ENCODE measurements around the gene SPOCK2. TPM values are rescaled to one million over a fixed set of nuclear protein-coding genes. Genes with fewer than 3 reads are reported as not detected.

The SPOCK2 gene
- total and polyA plus RNA-seq, 10 of the 15 experiments (the other 5 are each of a cell fraction or from before 2014, with no cell fraction given), result 0.02 to 1.5 (median 0.58) TPM

DNA sequence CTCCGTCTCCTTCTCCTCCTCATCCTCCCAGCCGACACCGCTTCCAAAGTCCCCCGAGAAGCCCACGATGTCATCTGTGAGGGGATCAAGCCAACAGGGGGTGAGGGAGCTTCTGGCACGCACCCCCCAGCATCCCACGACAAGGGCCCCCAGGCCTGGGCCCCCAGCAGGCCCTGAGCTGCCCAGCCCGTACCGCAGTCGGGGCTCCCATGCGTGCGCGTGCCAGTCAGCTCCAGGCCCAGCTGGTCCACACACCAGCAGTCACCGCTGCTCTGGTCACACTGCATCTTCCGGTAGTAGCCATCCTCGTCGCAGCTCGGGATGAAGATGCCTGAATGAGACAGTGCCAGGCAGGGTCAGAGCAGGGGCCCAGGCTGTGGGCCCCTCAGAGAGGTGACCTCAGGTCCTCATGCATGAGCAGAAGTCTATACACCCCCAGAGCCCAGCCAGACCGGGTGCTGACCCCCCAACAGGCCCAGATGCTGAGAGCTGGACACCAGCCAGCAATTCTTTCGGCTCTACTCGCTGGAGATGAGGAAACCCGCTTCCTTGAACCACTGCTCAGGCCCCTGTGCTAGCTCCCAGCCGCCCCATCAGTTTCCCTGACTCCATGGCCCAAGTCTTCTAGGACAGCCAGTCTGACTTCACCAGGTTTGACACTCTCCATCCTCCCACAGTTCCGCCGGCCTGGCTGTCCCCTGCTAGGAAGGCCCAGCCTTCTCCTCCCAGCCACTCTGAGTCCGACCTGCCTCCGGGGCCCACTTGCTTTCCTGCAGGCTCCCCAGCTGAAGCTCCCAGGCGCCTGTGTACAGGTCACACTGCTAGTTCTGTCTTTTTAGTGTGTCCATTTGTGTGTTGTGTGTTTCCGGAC, 25.3 kb downstream of the SPOCK2 start:
- ChIA-PET RAD21 (ENCODE audit: unreplicated experiment) (interaction anchor here (0.8 to 6.1 kb wide), 2 partner anchors 14 to 274 kb away, joined by 3 to 64 read pairs; no protein-coding TSS in a partner anchor), CTCF (interaction anchor here (0.8 to 5.0 kb wide), 7 partner anchors 15 to 277 kb away, joined by 3 to 58 read pairs (median 4); no protein-coding TSS in a partner anchor), POLR2A (interaction anchor here (0.7 kb wide), 1 partner anchor 14 kb away, joined by 3 read pairs; no protein-coding TSS in a partner anchor), SMC1A (ENCODE audit: uncharacterized antibody, unreplicated experiment) (interaction anchor here (7.2 kb wide), 1 partner anchor 14 kb away, joined by 72 read pairs; no protein-coding TSS in a partner anchor)
- no peak overlapping the region for H3K4me3 ChIP-seq
- in situ Hi-C loops (cut with MboI), result no loop called here
- no peaks in the 10 kb centered on the region for H3K79me2 ChIP-seq (ENCODE audit: control insufficient read depth, insufficient read depth, low read length)
- H3K9me3 ChIP-seq (replicated peaks; ENCODE audit: control insufficient read depth, insufficient read depth, low read length), result no peaks in the 10 kb centered on the region
- no peak overlapping the region for H2AFZ ChIP-seq (ENCODE audit: control insufficient read depth, low read depth, low read length)
- no peaks in the 10 kb centered on the region for H3K27me3 ChIP-seq (replicated peaks in 1 of 2; ENCODE audit: control insufficient read depth in 2 of 2, insufficient read depth in 2 of 2, low read length in 1 of 2)
- H3K27ac ChIP-seq (ENCODE audit: control insufficient read depth, insufficient read depth), result no peak overlapping the region
- WGBS (ENCODE audit: insufficient coverage, insufficient replicate concordance, low lambda C conversion rate, missing lambda C conversion rate), result 73% methylated on average over 29 of the region's 29 CpGs
- no peak for ATAC-seq
- no peak overlapping the region for H3K9ac ChIP-seq (ENCODE audit: control insufficient read depth, insufficient read depth, low read length)
- no peak for DNase-seq (ENCODE audit: low read depth, low spot score)
- FAIRE-seq, result no peak
- BruUV-seq (replicated peaks), result no TSS peak
- no peaks in the 10 kb centered on the region for H3K36me3 ChIP-seq (ENCODE audit: control insufficient read depth in 2 of 2, insufficient read depth in 2 of 2, low read length in 1 of 2)
- H3K4me2 ChIP-seq (ENCODE audit: control insufficient read depth, insufficient read depth), result no peak overlapping the region
- H3K4me1 ChIP-seq (ENCODE audit: control insufficient read depth, insufficient read depth, low read length), result peaks cover 9% of the 10 kb centered on the region
- no peaks in the 10 kb centered on the region for H4K20me1 ChIP-seq (ENCODE audit: control insufficient read depth, insufficient read depth)
- intact Hi-C loops (cut with micrococcal nuclease; ENCODE audit: unreplicated experiment), result no loop called here
- TF ChIP-seq, protein P1, sequence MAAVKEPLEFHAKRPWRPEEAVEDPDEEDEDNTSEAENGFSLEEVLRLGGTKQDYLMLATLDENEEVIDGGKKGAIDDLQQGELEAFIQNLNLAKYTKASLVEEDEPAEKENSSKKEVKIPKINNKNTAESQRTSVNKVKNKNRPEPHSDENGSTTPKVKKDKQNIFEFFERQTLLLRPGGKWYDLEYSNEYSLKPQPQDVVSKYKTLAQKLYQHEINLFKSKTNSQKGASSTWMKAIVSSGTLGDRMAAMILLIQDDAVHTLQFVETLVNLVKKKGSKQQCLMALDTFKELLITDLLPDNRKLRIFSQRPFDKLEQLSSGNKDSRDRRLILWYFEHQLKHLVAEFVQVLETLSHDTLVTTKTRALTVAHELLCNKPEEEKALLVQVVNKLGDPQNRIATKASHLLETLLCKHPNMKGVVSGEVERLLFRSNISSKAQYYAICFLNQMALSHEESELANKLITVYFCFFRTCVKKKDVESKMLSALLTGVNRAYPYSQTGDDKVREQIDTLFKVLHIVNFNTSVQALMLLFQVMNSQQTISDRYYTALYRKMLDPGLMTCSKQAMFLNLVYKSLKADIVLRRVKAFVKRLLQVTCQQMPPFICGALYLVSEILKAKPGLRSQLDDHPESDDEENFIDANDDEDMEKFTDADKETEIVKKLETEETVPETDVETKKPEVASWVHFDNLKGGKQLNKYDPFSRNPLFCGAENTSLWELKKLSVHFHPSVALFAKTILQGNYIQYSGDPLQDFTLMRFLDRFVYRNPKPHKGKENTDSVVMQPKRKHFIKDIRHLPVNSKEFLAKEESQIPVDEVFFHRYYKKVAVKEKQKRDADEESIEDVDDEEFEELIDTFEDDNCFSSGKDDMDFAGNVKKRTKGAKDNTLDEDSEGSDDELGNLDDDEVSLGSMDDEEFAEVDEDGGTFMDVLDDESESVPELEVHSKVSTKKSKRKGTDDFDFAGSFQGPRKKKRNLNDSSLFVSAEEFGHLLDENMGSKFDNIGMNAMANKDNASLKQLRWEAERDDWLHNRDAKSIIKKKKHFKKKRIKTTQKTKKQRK (IDR thresholded peaks at IDR 0.05; ENCODE audit: low read depth, low read length), result no peak
- TF ChIP-seq CBX3 (IDR thresholded peaks at IDR 0.05; ENCODE audit: borderline replicate concordance, low read depth), result no peak
- TF ChIP-seq RELA (IDR thresholded peaks at IDR 0.05; ENCODE audit: borderline replicate concordance, partially characterized antibody), result no peak
- no peak for TF ChIP-seq IKZF1 (conservative IDR thresholded peaks at IDR 0.05)
- TF ChIP-seq IKZF2 (IDR thresholded peaks at IDR 0.05), result no peak
- TF ChIP-seq, protein P2, sequence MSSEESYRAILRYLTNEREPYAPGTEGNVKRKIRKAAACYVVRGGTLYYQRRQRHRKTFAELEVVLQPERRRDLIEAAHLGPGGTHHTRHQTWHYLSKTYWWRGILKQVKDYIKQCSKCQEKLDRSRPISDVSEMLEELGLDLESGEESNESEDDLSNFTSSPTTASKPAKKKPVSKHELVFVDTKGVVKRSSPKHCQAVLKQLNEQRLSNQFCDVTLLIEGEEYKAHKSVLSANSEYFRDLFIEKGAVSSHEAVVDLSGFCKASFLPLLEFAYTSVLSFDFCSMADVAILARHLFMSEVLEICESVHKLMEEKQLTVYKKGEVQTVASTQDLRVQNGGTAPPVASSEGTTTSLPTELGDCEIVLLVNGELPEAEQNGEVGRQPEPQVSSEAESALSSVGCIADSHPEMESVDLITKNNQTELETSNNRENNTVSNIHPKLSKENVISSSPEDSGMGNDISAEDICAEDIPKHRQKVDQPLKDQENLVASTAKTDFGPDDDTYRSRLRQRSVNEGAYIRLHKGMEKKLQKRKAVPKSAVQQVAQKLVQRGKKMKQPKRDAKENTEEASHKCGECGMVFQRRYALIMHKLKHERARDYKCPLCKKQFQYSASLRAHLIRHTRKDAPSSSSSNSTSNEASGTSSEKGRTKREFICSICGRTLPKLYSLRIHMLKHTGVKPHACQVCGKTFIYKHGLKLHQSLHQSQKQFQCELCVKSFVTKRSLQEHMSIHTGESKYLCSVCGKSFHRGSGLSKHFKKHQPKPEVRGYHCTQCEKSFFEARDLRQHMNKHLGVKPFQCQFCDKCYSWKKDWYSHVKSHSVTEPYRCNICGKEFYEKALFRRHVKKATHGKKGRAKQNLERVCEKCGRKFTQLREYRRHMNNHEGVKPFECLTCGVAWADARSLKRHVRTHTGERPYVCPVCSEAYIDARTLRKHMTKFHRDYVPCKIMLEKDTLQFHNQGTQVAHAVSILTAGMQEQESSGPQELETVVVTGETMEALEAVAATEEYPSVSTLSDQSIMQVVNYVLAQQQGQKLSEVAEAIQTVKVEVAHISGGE (CRISPR knock-in tag; IDR thresholded peaks at IDR 0.05), result no peak
- TF ChIP-seq, protein P3, sequence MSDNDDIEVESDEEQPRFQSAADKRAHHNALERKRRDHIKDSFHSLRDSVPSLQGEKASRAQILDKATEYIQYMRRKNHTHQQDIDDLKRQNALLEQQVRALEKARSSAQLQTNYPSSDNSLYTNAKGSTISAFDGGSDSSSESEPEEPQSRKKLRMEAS (IDR thresholded peaks at IDR 0.05; ENCODE audit: low read depth, low read length), result no peak
- TF ChIP-seq TBL1XR1 (IDR thresholded peaks at IDR 0.05; ENCODE audit: low read depth, low read length), result no peak
- TF ChIP-seq SREBF1 (IDR thresholded peaks at IDR 0.05; ENCODE audit: low read length), result no peak
- TF ChIP-seq, protein P4, sequence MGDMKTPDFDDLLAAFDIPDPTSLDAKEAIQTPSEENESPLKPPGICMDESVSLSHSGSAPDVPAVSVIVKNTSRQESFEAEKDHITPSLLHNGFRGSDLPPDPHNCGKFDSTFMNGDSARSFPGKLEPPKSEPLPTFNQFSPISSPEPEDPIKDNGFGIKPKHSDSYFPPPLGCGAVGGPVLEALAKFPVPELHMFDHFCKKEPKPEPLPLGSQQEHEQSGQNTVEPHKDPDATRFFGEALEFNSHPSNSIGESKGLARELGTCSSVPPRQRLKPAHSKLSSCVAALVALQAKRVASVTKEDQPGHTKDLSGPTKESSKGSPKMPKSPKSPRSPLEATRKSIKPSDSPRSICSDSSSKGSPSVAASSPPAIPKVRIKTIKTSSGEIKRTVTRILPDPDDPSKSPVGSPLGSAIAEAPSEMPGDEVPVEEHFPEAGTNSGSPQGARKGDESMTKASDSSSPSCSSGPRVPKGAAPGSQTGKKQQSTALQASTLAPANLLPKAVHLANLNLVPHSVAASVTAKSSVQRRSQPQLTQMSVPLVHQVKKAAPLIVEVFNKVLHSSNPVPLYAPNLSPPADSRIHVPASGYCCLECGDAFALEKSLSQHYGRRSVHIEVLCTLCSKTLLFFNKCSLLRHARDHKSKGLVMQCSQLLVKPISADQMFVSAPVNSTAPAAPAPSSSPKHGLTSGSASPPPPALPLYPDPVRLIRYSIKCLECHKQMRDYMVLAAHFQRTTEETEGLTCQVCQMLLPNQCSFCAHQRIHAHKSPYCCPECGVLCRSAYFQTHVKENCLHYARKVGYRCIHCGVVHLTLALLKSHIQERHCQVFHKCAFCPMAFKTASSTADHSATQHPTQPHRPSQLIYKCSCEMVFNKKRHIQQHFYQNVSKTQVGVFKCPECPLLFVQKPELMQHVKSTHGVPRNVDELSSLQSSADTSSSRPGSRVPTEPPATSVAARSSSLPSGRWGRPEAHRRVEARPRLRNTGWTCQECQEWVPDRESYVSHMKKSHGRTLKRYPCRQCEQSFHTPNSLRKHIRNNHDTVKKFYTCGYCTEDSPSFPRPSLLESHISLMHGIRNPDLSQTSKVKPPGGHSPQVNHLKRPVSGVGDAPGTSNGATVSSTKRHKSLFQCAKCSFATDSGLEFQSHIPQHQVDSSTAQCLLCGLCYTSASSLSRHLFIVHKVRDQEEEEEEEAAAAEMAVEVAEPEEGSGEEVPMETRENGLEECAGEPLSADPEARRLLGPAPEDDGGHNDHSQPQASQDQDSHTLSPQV (IDR thresholded peaks at IDR 0.05), result no peak
- TF ChIP-seq SREBF2 (IDR thresholded peaks at IDR 0.05; ENCODE audit: low read length), result no peak

All from GM12878 (cell line).